Cardiac fibroblast (primary cell): ENCODE results near the gene ST7.
"Not testable (repeated sequence)": the region's sequence is repeated elsewhere in the genome, so short reads cannot be mapped to it uniquely, and the experiment has no call there.

Experiments
- DNase-seq, 2 donors: peaks; one replicate each; pipeline versions ENCODE4 v3.0.0 to v3.0.0-alpha.2; 2010; ENCODE audit warnings: low read depth in 2 of 2
- H3K4me3 ChIP-seq, 2 donors: replicated peaks in 1 of 2; 1 replicate in 1 of 2; 2 replicates in 1 of 2; pipeline ENCODE4 v1.5.1; 2011; ENCODE audit warnings: low read depth in 2 of 2, low read length in 2 of 2, mild to moderate bottlenecking in 2 of 2, moderate library complexity in 1 of 2
- TF ChIP-seq, protein P1 (sequence below): IDR thresholded peaks from one replicate; pipeline ENCODE4 v1.5.1; 2011; ENCODE audit warnings: low read depth, mild to moderate bottlenecking, low read length, inconsistent platforms

Gene ST7

DNA sequence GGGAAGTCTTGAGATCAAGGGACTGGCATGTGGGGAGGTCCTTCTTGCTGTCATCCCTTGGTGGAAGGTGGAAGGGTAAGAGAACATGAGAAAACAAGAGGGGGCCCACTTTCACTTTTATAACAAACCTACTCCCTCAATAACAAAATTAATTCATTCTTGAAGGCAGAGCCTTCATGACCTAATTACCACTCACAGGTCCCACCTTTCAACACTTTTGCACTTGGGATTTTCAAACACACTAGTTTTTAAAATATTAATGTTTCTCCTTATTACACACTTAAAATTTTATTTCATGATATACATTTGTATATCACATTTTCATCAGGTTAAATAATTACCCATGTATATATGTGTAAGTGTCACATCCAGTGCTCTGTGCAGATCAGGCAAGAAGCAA lies 2.0 kb downstream of the ST7 start:
- peak overlapping the region in 1 of 2 donors; percentile 6 for H3K4me3 ChIP-seq
- DNase-seq, result no peak
- TF ChIP-seq, protein P1, sequence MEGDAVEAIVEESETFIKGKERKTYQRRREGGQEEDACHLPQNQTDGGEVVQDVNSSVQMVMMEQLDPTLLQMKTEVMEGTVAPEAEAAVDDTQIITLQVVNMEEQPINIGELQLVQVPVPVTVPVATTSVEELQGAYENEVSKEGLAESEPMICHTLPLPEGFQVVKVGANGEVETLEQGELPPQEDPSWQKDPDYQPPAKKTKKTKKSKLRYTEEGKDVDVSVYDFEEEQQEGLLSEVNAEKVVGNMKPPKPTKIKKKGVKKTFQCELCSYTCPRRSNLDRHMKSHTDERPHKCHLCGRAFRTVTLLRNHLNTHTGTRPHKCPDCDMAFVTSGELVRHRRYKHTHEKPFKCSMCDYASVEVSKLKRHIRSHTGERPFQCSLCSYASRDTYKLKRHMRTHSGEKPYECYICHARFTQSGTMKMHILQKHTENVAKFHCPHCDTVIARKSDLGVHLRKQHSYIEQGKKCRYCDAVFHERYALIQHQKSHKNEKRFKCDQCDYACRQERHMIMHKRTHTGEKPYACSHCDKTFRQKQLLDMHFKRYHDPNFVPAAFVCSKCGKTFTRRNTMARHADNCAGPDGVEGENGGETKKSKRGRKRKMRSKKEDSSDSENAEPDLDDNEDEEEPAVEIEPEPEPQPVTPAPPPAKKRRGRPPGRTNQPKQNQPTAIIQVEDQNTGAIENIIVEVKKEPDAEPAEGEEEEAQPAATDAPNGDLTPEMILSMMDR, result no peak

DNA sequence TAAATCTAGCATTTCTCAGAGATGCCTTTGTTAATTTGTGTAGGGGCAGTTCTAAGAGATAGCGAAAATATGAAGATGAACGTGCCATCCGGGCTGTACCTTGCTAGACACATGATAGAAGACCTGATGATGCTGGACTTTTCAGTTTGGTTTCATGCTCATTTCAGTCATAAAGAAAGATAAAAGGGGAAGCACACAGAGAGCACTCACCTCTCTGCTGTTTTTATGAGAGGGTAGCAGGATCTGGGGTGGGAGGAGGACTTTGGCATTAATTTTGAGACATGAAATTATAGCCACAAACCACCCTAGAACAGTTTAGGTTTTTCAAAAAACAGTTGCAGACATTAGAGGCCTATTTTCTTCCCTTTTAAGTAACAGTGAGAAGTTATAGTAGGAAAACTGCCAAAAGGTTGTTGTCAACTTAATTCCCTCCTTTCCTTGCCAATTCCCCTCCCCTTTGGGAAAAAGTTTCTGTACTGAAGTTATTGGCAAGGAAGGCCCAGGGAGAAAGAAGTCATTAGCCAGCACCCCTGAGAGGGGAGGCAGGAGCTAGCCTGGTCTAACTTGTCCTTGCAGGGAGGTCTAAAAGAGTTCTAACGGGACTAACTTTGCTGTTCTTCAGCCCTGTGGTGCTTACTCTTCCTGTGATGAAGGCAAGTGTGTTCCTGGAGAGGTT lies 2.6 kb downstream of the ST7 start:
- DNase-seq, result peak; percentile 15 to 85
- H3K4me3 ChIP-seq, result no peak overlapping the region
- TF ChIP-seq, protein P1, result no peak

DNA sequence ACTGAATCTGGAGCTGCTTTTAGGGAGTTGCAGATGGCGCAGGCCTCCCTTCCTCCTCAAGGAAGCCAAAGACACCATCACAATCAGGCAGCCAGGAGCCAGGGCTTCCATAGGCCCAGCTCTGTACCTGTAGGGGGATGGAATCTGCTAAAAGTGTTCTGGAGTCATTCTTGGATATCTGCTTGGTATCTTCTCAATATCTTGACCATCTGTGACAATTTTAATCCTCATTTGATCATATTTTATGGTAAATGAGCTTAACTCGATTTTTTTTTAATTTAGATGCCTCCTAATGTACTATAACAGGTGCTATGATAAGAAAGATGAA lies 3.1 kb downstream of the ST7 start:
- H3K4me3 ChIP-seq, result no peak overlapping the region
- TF ChIP-seq, protein P1, result no peak
- no peak for DNase-seq

DNA sequence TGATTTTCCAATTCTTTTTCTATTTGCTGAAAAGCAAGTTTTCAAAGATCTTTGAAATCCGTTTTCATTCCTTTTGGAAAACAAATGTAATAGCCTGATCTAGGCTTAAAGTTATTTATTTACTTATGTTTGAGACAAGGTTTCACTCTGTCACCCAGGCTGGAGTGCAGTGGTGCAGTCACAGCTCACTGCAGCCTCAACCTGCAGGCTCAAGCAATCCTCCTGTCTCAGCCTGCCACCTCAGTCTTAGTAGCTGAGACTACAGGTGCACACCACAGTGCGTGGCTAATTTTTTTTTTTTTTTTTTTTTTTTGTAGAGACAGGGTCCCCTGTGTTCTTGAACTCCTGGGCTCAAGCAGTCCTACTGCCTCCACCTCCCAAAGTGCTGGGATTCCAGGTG lies 4.6 kb downstream of the ST7 start:
- H3K4me3 ChIP-seq, result no peak overlapping the region
- DNase-seq, result no peak
- TF ChIP-seq, protein P1, result no peak

DNA sequence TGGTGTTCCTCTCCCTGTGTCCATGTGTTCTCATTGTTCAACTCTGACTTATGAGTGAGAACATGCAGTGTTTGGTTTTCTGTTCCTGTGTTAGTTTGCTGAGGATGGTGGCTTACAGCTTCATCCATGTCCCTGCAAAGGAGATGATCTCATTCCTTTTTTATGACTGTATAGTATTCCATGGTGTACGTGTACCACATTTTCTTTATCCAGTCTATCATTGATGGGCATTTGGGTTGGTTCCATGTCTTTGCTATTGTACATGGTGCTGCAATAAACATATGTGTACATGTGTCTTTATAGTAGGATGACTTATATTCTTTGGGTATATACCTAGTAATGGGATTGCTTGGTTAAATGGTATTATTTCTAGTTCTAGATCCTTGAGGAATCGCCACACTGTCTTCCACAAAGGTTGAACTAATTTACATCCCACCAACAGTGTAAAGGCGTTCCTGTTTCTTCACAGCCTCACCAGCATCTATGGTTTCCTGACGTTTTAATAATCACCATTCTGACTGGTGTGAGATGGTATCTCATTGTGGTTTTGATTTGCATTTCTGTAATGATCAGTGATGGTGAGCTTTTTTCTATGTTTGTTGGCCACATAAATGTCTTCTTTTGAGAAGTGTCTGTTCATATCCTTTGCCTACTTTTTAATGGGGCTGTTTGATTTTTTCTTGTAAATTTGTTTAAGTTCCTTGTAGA lies 8.8 kb downstream of the ST7 start:
- DNase-seq, H3K4me3 ChIP-seq: not testable (repeated sequence)

DNA sequence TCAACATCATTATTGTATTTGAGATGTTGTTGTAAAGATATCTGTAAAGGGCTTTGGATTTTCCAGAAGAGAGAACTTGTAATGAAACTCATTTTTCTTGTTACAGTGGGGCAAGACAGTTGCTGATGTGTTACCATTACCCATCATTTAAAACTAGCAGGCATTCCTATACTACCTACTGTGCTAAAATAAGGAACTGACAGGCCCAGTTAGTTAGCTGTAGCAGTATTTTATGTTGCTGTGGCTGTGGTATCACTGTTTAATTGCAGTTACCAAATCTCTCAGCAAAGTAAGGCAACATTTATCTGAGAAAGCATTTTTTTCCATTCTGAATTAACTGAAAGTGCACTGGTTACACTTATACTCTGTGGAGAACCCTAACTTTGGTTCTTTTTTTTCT lies 9.9 kb downstream of the ST7 start:
- DNase-seq, result no peak
- TF ChIP-seq, protein P1, result no peak
- no peak overlapping the region for H3K4me3 ChIP-seq

DNA sequence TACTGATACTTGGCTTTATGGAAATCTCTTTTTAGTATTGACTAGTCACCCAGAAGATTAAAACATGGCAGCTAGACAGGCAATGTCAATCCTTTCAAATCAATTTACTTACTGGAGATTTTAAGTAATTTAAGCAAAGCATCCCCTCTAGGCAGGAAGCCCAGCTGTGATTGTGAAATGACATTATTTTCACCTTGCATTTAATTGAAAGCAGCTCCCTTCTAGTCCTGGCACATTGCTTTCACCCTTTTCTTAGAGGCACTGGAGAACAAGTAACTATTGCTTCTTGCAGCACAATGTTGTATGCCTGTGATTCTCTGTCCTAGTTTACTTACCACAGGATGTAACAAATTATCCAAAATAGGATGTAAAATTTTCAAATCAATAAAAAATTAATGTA lies 13.3 kb downstream of the ST7 start:
- TF ChIP-seq, protein P1, result no peak
- no peak for DNase-seq

More for the DNA sequence above, 13.3 kb downstream of the ST7 start:
- H3K4me3 ChIP-seq, result no peak overlapping the region
